Uterus (tissue), 2 donors: ENCODE results near the gene ABCC4.

Experiments used
- POLR2A ChIP-seq, 2 donors: fragments of 450-650 bp; IDR thresholded peaks; one replicate each; pipeline ENCODE4 v1.6.1; 2016; ENCODE audit warnings: antibody characterized with exemption in 2 of 2, mild to moderate bottlenecking in 1 of 2, moderate library complexity in 1 of 2
- TF ChIP-seq, protein P1 (sequence below), 4 experiments: fragments of 200-600 bp in 2 of 4; fragments of 450-650 bp in 2 of 4; sonication (generic) in 2 of 4; IDR thresholded peaks; one replicate each; pipeline ENCODE4 v1.5.1; 2016 to 2019; ENCODE audit warnings: antibody characterized with exemption in 4 of 4, mild to moderate bottlenecking in 2 of 4, moderate library complexity in 1 of 4

DNA sequence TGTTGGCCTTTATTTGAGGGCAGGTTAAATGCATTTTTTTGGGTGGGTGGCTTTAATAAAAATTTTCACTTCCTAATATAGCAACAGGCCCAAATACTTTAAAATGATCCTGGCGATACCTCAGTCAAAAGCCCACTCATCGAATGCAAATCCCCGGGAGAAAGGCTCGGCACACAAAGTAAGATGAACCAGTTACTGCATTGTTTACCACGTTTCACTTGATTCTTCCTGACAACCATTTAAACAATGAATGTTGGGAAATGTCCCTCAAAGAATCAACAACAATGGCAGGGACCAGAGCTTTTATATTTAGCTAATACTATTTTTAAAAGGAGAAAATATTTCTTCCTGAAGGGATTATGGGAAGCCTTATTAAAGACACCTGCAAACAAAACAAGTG, 187.7 kb downstream of the ABCC4 start:
- TF ChIP-seq, protein P1, sequence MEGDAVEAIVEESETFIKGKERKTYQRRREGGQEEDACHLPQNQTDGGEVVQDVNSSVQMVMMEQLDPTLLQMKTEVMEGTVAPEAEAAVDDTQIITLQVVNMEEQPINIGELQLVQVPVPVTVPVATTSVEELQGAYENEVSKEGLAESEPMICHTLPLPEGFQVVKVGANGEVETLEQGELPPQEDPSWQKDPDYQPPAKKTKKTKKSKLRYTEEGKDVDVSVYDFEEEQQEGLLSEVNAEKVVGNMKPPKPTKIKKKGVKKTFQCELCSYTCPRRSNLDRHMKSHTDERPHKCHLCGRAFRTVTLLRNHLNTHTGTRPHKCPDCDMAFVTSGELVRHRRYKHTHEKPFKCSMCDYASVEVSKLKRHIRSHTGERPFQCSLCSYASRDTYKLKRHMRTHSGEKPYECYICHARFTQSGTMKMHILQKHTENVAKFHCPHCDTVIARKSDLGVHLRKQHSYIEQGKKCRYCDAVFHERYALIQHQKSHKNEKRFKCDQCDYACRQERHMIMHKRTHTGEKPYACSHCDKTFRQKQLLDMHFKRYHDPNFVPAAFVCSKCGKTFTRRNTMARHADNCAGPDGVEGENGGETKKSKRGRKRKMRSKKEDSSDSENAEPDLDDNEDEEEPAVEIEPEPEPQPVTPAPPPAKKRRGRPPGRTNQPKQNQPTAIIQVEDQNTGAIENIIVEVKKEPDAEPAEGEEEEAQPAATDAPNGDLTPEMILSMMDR (IDR thresholded peaks at IDR 0.05): no peak
- no peak for TF ChIP-seq POLR2A (IDR thresholded peaks at IDR 0.05)
